Stimulated activated CD8-positive, alpha-beta memory T cell treated with anti-CD3 and anti-CD28 coated beads, Interleukin-4, amount 100 ng/mL, for 4 hours (primary cell): ENCODE results near the gene ACP1.

Experiments used
- DNase-seq, 2 donors: peaks; one replicate each; pipeline ENCODE4 v3.0.0-alpha.2; 2020; ENCODE audit warnings: low read depth in 2 of 2, low spot score in 1 of 2

Gene ACP1

DNA sequence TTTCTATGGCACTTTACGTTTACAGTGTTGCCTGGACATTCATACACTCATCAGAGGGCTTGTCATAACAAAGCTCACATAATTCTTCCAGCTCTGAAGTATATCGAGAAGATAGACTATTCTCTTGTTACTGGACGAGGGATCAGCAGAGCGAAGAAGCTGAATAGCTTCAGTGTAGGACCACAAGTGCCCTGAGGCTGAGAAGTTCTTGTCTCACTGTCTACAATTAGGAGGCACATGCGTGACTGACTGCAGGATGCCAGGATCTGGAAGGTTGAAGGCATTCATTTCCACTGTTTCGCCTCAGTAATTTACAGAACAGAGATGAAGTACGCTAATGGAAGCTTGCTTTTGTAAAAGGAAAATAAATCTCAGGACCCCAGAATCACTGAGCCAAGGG, 10.5 kb upstream of the ACP1 start:
- DNase-seq = no peak

DNA sequence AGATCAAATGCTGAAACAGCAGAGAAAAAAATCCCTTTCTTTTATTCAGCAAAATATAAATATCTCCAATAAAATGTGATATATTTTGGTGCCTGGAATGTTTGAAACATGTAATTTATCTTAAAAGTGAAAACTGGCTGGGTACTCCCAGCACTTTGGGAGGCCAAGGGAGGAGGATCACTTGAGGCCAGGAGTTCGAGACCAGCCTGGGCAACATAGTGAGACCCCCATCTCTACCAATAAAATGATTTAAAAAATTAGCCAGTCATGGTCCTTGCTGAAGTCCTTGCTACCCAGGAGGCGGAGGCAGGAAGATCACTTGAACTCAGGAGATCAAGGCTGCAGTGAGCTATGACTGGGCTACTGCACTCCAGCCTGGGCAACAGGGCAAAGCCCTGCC, 9.6 kb upstream of the ACP1 start:
- DNase-seq = no peak

DNA sequence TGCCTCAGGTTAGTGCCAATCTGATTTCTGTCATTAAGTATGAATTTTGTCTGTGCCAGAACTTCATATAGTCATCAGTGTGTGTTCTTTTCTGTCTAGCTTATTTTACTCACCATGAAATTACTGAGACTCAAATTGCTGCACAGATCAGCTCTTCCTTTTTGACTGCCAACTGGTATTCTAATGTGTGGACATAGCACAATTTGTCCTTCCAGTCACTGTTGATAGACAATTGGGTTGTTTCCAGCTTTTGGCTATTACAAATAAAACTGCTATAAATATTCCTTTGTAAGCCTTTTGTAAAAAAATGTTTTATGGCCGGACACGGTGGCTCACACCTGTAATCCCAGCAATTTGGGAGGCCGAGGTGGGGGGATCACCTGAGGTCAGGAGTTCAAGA, 8.7 kb upstream of the ACP1 start:
- DNase-seq = no peak

DNA sequence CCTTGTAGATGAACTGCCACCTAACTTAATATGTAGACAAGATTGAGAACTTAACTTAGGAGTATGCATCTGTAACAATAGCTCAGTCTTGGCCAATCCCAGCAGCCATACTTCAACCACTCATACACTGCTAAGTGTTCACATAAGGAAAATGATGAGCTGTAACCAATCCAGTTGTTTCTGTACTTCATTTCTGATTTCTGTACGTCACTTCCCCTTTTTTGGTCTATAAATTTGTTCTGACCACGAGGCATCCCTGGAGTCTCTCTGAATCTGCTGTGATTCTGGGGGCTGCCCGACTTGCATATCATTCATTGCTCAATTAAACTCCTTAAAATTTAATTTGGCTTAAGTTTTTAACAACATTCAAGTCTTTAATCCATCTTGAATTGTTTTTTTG, 7.3 kb upstream of the ACP1 start:
- no peak for DNase-seq

DNA sequence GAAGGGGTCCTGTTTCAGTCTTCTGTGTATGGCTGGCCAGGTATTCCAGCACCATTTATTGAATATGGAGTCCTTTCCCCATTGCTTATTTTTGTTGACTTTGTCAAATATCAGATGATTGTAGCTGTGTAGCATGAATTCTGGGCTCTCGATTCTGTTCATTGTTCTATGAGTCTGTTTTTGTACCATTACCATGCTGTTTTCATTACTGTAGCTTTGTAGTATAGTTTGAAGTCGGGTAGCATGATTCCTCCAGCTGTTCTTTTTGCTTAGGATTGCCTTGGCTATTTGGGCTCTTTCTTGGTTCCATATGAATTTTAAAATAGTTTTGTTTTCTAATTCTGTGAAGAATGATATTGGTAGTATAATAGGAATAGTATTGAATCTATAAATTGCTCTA, 6.9 kb upstream of the ACP1 start:
- no peak for DNase-seq

DNA sequence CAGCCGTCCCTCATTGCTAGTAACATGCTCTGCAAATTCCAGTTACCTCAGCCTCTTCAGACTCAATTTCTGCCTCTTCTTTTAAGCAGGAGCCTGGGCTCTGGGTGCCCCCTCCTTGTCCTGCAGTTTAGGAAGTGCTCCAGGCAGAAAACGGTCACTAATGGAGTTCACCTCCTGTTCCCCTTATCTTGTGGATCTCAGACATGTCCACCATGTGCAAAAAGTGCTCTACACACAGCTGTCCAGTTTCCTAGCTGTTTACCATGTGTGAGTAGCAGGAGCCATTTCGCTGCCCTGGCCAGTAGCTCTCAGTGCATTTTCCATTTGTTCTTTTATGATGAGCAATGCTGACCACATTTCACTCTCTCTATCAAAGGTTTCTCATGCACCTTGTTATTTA, 5.8 kb upstream of the ACP1 start:
- DNase-seq = no peak

DNA sequence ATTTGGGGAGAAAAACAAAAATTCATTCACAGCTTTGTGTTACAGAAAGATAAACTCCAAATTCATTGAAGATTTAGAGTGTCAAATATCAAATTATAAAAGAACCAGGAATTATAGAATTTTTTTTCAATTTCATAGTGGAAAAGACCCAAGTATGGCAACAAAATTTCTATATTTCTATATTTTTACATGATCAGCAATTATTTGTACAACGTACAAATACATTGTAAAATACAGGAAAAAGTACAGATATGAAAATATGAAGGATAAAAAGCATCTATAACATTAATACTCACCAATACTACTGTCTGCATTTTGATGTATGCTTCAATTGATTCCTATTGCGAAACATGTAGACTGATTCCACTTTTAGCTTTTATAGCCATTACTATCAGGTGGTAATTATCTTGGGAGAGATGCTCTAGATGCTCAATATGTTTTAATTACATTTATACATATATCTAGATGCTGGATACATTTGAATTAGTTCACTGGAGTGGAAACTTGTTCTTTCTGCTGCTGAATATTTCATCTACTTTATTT, 4.9 kb upstream of the ACP1 start:
- DNase-seq = no peak

DNA sequence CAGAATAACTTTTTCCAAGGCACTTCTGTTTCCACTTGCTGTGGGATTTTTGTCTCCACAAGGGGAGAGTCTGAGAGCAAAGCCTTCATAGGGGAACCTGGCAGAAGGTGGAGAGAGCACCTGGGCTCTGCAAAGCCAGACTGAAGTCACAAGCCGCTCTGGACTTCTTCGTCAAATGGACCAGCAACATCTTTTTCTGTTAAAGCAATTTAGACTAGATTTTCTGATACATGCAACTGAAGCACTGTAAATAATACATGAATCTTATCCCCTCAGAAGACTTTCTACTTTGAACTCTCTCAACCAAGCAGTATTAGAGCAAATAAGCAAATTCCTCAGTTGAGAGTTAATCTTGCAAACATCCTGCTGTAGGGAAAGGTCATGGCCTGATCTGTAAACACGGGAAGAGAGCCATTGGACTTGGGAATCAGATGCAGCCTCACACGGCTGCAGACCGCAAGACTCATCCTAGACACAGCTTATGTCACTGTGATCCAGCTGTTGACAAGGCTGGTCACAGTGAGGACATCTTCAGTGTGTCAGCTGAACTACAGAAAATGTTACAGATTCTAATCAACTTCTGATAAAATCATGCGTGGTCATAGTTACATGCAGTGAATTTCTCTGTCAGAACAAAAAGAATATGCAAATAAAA, 4.1 kb upstream of the ACP1 start:
- DNase-seq = no peak

DNA sequence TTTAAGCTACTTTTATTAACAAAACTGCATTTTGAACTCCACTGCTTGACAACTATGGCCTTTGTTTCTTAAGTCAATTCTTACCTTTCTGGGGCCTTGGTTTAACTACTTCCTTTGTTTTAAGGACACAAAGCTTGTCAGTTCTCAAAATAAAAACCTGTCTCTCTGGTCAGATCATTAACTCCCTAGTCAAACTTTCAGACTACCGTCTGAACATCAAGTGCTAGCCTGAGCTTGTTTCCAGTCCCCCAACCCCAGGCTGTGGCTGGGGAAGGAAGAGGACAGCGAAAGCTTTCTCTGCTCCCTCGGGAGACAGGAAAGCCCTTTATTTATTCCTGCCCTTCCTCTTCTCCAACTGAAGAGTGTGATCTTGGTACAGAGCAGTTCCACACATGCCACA, 2.6 kb upstream of the ACP1 start:
- DNase-seq = no peak

DNA sequence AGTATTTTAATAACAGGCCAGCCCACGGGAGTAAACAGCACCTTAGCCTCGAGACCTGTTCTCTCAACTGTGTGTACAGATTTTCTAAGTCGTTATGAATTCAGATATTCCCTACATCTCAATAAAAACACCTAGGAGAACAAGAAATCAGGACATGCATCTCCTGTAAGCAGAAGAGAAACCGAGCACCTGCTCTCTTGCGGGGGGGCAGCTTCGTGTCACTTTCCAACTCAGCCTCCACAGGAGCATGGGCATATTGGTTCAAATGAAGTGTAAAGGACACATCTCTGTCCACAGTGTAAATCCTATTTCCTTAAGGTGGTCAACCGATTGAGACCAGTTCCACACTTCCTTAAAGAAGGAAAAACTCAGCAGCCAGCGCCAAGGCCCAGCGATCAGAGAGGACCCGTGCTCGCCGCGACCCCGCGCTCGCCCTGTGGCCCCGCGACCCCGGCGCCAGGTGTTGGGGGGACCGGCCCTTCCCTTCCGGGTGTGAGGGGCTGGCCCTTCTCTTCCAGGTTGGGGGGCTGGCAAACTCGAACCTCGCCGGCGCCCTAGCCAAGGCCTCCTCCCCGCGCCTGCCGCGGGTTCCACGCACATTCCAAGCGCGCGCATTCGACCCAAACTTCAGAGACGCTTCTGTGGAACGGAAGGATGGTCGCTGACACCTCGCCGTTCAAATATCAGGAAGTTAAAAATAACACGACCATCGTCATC, 1.6 kb upstream of the ACP1 start:
- DNase-seq = no peak

DNA sequence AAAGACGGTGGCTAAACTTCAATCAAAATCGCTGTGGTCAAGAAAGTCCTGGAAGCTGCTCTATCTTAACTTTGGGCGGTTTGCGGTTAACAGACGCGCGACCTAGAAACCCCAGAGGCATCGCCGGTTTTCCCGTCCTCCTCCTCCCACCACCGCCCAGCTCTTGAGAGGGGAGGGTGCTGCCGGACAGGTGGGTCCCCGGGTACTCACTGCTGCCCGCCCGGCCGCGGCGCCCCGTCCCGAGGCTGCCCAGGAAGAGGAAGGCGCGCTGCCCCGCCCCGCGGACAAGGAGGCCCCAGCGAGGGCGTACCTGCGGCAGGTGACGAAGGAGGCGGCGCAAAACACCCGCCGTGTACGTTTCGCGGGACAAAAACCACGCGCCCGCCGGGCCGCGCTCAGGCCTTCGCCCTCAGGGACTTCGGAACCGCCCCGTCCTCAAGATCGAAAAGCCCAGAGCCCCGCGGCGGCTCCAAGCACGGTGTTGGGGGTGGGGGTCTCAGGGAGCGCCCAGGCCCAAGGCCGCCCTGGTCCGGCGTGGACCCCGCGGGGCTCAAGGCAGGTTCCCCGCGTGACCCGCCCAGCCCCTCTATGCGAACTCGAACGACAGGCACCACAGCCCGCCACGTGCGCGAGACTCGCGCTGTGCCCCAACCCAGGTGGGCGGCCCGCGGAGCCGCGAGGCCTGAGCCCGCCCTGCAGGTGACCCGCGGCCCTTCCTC, 814 bp upstream of the ACP1 start, which contains the start of gene SH3YL1:
Gene SH3YL1 (minus strand): TSS at position 259 of the 719 bp plus-strand sequence. CDS start 48 bp downstream, at position 211.
- peak; percentile 16 to 24 for DNase-seq

DNA sequence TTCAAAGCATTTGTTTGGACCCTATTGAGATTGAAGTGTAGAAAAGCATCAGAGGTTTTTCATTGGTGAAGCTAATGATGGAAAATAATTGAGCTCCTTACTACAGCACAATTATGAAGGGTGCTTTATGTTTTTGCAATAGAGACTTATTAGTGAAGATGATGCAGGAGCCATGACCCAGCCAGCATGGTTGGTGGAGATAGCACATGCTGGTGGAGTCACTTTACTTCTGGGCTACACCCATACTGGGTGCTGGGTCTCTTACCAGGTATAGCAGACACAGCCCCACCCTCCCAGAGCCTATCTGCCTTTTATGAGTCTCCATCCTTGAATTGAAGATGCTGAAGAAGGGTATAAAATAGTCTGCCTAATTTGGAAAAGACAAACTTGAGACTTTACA, 3.6 kb downstream of the ACP1 start:
- DNase-seq = no peak

DNA sequence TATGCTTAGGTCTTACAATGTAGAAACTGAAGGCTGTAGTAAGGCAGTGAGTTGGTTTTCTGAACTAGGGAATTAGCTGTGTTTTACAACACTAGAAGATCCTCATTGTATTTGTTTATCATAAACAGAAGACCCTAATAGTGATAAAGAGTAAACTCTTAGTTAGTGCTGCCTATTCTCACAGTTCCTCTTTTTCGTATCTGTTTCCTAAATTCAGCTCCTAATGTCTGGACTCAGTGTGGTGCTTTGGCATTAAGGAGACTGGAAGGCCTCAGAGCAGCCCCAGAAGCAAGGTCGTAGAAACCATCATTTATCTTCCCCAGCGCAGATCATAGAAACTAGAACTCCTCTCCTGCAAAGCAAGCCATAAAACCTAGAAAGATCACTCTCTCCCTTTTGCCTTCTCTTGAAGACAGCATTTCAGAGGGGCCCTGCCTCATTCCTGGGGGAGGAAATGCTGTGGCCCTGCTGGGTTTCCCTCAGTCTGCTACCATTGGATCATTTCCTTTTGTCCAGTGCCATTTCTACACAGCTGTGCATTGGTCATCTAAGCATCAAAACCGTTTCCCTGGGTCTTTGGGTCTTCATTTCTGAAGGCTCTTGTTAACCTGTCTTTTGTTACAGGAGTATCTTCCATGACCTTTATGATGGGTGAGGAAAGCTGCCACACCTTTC, 4.7 kb downstream of the ACP1 start:
- DNase-seq = no peak

DNA sequence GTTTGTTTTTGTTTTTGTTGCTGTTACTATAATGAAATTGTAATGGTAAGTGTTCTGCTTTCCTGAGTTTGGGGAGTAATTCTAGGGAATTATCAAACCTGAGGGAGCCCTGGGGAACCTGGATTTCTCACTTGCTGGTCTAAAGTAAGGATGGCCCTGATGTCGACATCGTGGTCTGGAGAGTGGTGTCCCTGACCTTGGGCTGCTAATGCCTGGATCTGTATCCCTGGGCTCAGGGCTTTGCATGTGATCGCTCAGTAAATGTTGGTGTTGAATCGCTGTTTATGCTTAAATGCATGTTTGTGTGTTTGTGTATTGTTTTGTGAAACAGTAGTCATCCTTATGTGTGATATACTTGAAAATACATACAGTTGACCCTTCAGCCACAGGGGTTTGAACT, 6.1 kb downstream of the ACP1 start:
- no peak for DNase-seq

DNA sequence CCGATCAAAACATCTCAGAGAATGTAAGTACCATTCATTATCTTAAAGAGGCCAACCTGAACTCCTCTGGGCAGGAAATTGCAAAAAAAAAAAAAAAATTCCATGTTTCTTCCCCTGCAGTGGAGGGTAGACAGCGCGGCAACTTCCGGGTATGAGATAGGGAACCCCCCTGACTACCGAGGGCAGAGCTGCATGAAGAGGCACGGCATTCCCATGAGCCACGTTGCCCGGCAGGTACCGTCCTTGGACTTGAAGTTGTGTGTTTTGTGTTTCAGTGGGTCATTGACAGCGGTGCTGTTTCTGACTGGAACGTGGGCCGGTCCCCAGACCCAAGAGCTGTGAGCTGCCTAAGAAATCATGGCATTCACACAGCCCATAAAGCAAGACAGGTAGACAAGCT, 7.2 kb downstream of the ACP1 start:
- no peak for DNase-seq

DNA sequence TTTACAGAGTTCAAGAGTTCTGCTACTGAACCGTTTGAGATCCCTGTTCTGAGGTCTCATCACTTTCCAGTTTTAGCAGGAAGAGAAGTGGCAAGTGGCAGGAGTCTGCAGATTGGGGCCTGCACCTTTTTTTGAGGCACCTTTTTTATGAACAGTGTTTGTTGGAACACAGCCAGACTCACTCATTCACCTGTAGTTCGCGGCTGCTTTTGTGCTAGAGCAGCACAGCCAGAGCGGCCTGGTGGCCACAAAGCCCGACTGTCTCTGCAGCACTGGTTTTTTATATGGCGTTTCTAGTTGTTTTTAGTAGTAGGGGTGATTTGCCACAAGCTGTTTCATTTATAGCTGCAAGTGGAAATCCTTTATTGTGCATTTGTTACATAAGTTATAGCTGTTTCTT, 8.6 kb downstream of the ACP1 start:
- no peak for DNase-seq

DNA sequence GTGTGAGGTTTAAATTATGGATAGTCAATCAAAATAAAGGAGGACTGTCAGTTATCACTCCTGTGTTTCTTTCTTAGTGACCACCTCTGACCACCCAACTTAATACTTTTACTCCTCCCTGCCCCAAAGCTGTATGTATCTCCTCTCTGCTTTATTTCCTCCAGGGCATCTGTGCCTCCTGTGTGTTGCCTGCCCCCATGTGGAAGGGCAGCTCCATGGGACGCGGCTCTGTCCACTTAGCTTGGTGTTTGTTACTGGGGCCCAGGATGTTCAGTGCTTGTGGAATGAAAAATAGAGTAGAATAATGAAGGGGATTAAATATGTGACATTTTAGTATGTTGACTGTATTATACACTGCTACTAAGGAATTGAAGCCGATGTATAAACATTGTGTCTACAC, 9.8 kb downstream of the ACP1 start:
- DNase-seq = no peak

DNA sequence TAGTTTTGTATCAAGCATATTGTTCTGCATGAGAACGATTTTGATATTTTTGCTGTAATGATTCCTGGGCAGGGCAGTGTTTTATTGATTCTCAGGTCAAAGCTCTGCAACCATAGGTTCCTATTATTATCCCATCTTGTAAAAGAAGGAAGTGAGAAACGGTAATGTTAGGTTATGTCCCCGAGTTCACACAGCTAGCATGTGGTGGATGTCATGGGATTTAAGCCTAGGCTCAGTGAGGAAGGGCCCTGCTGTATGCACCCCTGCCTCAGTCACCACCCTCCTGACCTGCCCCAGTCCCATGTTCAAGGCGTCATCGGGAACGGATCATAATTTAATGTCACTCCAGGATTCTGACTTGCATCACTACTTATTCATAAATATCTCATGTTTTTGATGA, 10.7 kb downstream of the ACP1 start:
- DNase-seq = no peak

DNA sequence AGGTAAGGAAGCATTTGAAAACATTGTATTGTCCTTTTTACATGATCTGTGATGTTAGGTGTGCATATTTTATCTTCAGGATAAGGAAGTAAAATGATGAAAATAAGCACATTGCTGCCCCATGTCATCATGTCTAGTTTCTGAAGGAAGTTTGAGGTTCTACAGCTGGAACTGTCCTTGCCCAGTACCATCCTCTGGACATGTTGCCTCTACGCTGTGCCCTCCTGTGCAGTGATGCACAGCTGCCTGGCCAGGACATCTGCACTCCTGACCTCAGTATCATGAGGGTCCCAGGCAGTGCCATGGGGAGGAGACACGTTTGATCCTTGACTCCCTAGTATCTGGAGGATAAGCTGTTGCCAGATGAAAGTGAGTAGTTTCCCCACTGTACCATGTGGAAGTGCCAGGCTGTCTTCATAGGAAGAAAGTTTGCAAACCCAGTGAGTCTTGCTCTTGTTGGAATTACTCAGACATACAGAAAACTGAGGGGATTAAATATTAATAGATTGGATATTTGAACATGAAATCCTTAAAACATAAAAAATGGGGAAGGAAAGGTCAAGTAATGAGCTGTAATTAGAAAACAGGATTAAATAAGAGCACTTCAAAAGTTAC, 13.7 kb downstream of the ACP1 start:
- no peak for DNase-seq

DNA sequence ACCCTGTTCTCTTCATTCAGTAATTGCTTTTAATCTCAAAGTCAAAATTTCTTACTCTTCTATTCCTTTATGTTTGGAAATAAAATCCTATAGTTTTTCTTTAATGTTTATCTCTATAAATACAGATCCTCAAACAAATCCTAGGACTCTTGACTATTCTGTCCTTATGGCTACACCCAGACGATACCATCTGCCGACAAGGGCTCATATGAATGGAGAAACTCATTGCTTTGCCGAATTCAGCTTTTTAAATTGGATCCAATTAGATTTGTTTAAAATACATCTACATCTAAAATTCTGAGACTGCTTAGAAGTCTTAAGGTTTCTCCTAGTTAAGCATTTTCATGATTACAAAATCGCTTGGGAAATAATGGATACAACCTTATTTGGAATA, 14.2 kb downstream of the ACP1 start:
- DNase-seq = no peak

DNA sequence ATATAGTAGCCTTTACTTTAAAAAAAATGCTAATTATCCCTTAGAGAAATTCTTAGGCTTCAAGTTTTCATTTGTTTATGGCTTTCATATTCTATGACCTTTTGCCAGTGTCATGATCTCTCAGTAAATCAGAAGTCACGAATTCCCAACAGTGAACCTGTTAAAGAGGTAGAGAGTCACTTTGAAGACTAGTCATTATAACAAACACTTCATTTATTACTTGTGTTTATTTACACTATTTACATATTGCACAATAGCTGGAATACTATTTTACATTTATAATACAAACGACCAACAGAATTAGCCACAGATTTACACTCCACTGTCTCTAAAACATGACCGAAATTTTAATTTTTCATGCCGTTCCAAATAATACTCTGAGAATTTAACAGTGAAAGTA, 14.6 kb downstream of the ACP1 start:
- no peak for DNase-seq
